Measurements from ENCODE around the gene XPNPEP1. TPM values are rescaled to one million over a fixed set of nuclear protein-coding genes. Genes with fewer than 3 reads are reported as not detected.
A peak's percentile ranks its signal among the peaks of the same experiment; 100 is the strongest.

Gene XPNPEP1
- total RNA-seq, 4 donors from 2014 or later = 77.5 to 109 (median 100) TPM

DNA sequence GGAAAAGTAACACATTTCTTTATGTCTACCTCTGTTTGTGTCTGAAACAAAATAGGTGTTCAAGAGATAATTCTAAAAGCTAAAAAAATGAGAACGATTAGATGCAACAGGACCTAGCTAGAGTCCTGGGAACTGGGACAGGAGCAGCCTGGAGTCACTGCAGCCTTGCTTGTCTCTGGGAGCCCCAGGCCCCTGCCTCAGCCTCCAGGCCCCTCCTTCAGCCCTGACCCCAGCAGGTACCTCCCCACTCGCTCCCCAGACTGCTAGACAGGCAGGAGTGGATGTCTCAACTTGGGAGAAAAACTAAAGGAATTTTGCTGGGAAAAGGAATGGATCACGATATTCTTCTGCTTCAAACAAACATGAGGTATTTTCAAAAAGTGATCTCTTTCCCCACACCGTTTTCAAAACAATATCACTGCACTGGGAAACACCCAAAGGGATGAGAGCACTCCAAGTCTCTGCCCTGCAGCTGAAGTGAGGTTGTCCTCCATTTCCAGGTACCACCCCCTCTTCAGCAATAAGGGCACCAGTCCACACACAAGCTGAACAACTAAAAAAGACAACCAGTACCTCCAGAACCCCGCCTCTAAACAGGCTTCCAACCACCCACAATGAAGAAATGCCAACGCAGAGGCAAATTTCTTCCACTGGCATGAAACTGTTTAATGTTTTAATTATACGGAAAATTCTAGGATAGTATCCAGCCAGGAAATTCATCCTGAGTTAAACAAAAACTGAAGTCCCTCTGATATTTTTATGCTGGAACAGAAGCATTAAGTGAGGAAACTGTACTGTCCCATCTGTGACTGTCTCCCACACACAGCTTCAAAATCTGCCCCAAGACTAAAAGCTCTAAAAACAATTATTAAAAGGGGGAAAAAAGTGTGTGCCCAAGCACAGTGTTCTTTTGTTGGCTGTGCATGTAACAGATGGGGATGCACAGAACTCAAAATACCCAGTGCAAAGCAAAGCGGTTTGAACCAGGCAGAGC is 47.2 kb downstream of the XPNPEP1 start:
- DNase-seq (ENCODE audit: low spot score in 2 of 2) = peak in 1 of 2 donors; percentile 15
- intact Hi-C loops (cut with DNase I; ENCODE audit: low total_unique reads) = no loop called here

DNA sequence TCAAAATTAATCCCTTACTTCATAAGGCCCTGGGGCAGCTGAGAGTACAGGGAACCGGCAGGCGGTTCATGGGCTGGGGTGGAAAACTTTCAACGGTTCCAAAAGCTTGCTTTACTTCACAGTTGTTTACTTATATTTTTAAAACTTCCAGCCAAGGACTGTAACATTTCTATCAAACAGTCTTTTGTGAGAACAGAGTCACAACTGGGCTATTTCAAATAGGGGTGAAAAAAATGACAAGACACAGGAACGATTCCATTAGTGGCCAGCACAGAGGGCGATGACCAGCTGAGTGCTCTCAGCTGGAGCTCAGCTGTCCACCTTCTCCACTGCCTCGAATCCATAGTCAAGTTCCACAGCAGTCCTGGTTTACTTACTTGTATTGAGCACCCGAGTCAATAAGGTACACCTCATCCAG is 48.2 kb downstream of the XPNPEP1 start:
- intact Hi-C loops (cut with DNase I; ENCODE audit: low total_unique reads) = no loop called here
- TF ChIP-seq, protein P1, sequence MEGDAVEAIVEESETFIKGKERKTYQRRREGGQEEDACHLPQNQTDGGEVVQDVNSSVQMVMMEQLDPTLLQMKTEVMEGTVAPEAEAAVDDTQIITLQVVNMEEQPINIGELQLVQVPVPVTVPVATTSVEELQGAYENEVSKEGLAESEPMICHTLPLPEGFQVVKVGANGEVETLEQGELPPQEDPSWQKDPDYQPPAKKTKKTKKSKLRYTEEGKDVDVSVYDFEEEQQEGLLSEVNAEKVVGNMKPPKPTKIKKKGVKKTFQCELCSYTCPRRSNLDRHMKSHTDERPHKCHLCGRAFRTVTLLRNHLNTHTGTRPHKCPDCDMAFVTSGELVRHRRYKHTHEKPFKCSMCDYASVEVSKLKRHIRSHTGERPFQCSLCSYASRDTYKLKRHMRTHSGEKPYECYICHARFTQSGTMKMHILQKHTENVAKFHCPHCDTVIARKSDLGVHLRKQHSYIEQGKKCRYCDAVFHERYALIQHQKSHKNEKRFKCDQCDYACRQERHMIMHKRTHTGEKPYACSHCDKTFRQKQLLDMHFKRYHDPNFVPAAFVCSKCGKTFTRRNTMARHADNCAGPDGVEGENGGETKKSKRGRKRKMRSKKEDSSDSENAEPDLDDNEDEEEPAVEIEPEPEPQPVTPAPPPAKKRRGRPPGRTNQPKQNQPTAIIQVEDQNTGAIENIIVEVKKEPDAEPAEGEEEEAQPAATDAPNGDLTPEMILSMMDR (IDR thresholded peaks at IDR 0.05) = no peak
- TF ChIP-seq POLR2A (IDR thresholded peaks at IDR 0.05) = no peak
- 81 to 86% methylated on average over 7 of the region's 7 CpGs for WGBS, 2 donors
- H3K4me3 ChIP-seq (ENCODE audit: low read depth, poor library complexity, severe bottlenecking) = no peak overlapping the region
- DNase-seq (ENCODE audit: low spot score in 2 of 2) = peak in 1 of 2 donors; percentile 7

More for the DNA sequence above, 47.2 kb downstream of the XPNPEP1 start:
- no peak overlapping the region for H3K4me3 ChIP-seq (ENCODE audit: low read depth, poor library complexity, severe bottlenecking)
- TF ChIP-seq, protein P1 (IDR thresholded peaks at IDR 0.05) = no peak
- no peak for TF ChIP-seq POLR2A (IDR thresholded peaks at IDR 0.05)
- 71 to 74% methylated on average over 8 of the region's 8 CpGs for WGBS, 2 donors

DNA sequence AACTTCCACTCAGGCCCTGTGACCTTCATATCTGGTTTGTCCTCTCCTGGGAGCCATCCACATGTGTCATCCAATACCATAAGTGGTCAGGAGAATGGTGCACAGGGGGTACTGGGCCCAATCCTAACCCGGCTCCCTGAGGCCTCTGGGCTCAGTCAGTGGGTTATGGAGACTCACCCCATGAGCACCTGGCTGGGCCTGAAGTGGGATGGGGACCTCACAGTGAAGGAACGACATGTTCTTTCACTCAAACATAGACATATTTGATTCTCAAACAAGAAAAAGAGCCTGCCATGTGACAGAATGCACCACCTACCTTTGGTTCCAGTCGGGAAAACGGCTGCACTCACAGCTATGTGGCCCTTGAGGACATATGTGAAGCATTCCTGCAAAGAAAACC is 51.8 kb downstream of the XPNPEP1 start:
- intact Hi-C loops (cut with DNase I; ENCODE audit: low total_unique reads) = no loop called here
- 88 to 93% methylated on average over 4 of the region's 4 CpGs for WGBS, 2 donors
- no peak for TF ChIP-seq POLR2A (IDR thresholded peaks at IDR 0.05)
- TF ChIP-seq, protein P1 (IDR thresholded peaks at IDR 0.05) = no peak
- no peak overlapping the region for H3K4me3 ChIP-seq (ENCODE audit: low read depth, poor library complexity, severe bottlenecking)
- peak in 1 of 2 donors; percentile 48 for DNase-seq (ENCODE audit: low spot score in 2 of 2)

DNA sequence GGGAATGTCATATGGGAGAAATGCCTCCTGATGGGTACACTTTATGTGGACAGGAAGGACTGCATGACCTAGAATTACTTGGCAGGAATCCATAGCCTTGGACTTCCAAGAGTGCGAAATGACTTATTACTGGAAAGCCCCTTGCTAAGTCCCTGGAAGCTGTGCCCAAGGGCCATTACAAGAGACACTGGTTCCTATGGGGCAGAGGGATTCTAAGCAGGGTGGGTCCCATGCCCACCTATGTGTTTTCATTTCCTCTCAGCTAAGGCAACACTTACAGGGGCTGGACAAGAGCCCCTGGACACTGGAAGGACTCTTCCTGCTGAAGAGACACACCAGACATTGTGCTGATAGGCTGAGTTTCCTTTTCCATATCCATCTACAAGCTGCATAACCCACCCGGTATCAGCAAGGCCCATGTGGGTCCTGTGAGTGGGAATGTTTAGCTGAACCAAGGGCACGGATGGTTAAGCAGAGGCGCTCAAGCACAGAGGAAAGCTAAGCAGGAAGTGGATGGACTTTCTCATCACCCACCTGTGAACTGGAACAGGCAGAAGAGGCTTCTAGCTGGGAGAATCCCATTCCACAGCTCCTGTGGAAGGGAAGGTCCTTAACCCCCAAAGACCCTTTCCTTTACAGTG is 56.2 kb downstream of the XPNPEP1 start:
- no peak for TF ChIP-seq POLR2A (IDR thresholded peaks at IDR 0.05)
- TF ChIP-seq, protein P1 (IDR thresholded peaks at IDR 0.05) = no peak
- H3K4me3 ChIP-seq (ENCODE audit: low read depth, poor library complexity, severe bottlenecking) = no peak overlapping the region
- DNase-seq (ENCODE audit: low spot score in 2 of 2) = peak in 1 of 2 donors; percentile 18
- WGBS, 2 donors = 95 to 97% methylated on average over 4 of the region's 4 CpGs
- intact Hi-C loops (cut with DNase I; ENCODE audit: low total_unique reads) = no loop called here

DNA sequence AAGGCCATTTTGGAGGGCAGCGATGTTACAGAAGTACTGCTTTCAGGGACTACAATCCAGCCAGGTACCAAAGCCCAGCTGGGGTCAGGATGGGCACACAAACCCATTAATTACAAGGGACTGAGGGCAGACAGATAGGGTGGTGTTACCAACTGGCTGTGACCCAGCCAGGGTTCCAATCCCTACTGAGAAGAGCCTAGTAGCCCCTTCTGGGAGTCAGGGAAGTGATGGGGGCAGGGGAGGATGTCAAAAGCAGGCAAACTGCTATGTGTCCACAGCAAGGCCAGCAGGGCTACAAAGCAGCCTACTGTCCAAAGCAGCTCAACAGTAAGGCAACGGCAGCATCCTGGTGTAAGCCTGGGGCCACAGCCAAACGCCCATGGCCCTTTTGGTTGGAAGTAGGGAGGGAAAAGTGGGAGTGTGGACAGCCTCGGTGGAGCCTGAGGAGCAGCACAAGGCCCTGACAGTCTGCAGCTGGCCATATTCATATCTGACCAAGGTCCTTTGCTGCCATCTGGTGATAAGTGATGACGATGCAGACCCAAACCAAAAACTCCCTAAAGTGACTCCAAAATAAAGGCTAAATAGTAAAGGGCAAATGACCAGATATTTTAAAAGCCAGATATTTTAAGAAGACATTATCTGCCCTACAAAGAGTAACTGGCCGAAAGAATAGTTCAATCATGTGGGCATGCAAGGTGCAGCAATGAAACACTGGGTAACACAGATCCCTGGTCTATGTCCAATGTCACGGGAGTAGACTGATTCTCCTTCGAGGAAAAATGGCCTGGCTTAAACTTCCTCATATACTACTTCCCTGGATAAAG is 56.9 kb downstream of the XPNPEP1 start:
- 81 to 85% methylated on average over 8 of the region's 8 CpGs for WGBS, 2 donors
- intact Hi-C loops (cut with DNase I; ENCODE audit: low total_unique reads) = no loop called here
- DNase-seq (ENCODE audit: low spot score in 2 of 2) = peak in 1 of 2 donors; percentile 62
- no peak for TF ChIP-seq POLR2A (IDR thresholded peaks at IDR 0.05)
- TF ChIP-seq, protein P1 (IDR thresholded peaks at IDR 0.05) = no peak
- H3K4me3 ChIP-seq (ENCODE audit: low read depth, poor library complexity, severe bottlenecking) = no peak overlapping the region

Measured in lower leg skin (tissue), 4 donors.